Measurements from ENCODE around the gene YTHDF1.
A peak's percentile ranks its signal among the peaks of the same experiment; 100 is the strongest.

YTHDF1 gene

GRCh38 chr20:63183422-63184146 is 32.3 kb downstream of the YTHDF1 start:
- DNase-seq, result peak in 3 of 5 donors; percentile 26 to 42 (median 31)

- DNase-seq, result no peak
Measured at GRCh38 chr20:63182946-63183415, 33.0 kb downstream of the YTHDF1 start.

- no peak for DNase-seq
Measured at GRCh38 chr20:63182425-63182824, 33.5 kb downstream of the YTHDF1 start.

GRCh38 chr20:63181226-63181625 is 34.7 kb downstream of the YTHDF1 start:
- DNase-seq, result no peak

- DNase-seq, result no peak
Measured at GRCh38 chr20:63180569-63181185, 35.3 kb downstream of the YTHDF1 start.

- no peak for DNase-seq
Measured at GRCh38 chr20:63179687-63180568, 36.0 kb downstream of the YTHDF1 start.

GRCh38 chr20:63178889-63179686 is 36.8 kb downstream of the YTHDF1 start:
- DNase-seq, result peak; percentile 24 to 59 (median 57)

- no peak for DNase-seq
Measured at GRCh38 chr20:63178446-63178820, 37.5 kb downstream of the YTHDF1 start.

GRCh38 chr20:63177785-63178445 is 38.0 kb downstream of the YTHDF1 start:
- DNase-seq, result no peak

- peak in 1 of 5 donors; percentile 13 for DNase-seq
Measured at GRCh38 chr20:63177134-63177784, 38.7 kb downstream of the YTHDF1 start.

GRCh38 chr20:63176427-63177133 is 39.4 kb downstream of the YTHDF1 start:
- DNase-seq, result no peak

GRCh38 chr20:63176034-63176426 is 39.9 kb downstream of the YTHDF1 start:
- no peak for DNase-seq

GRCh38 chr20:63175038-63175895 is 40.7 kb downstream of the YTHDF1 start:
- DNase-seq, result no peak

GRCh38 chr20:63174309-63175037 is 41.5 kb downstream of the YTHDF1 start:
- DNase-seq, result no peak

GRCh38 chr20:63173552-63174191 is 42.3 kb downstream of the YTHDF1 start:
- DNase-seq, result no peak

- no peak for DNase-seq
Measured at GRCh38 chr20:63172726-63173125, 43.2 kb downstream of the YTHDF1 start.

- DNase-seq, result no peak
Measured at GRCh38 chr20:63171991-63172390, 43.9 kb downstream of the YTHDF1 start.

GRCh38 chr20:63169681-63170080 is 46.2 kb downstream of the YTHDF1 start:
- DNase-seq, result no peak
